GM20000 (cell line): ENCODE measurements around the gene BSPRY.

Experiments
- DNase-seq: peaks from one replicate; pipeline ENCODE4 v3.0.0; 2012; ENCODE audit warnings: low spot score
- TF ChIP-seq, protein P1 (sequence below): IDR thresholded peaks from 2 replicates; pipeline ENCODE4 v1.5.1; 2012; ENCODE audit warnings: mild to moderate bottlenecking, control low read depth; ENCODE audit errors: extremely low read depth, missing control alignments

BSPRY gene

DNA sequence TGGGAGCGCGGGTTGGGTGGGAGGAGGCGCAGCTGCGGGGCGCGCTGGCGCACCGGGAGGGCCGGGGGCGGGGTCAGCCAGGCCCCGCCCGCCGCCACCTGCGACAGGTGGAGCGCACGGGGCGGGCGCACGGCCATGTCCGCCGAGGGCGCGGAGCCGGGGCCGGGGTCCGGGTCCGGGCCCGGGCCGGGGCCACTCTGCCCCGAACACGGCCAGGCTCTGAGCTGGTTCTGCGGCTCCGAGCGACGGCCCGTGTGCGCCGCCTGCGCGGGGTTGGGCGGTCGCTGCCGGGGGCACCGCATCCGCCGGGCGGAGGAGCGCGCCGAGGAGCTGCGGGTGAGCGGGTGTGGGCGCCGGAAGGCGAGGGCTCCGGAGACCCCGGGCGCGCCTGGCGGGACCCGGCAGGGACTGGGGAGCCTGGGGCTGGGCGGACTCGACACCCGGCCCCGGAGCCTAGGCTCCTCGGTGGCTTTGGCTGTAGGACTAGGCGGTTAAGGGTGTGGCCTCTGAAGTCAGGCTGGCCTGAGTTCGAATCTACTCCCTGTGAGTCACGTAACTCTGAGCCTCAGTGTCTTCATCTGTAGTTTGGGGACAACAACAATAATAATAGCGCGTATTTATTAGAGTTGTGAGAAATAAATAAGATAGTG, at the start of gene BSPRY:
Gene BSPRY, plus strand, starts transcription at position 97 of the 650 bp plus-strand sequence. Its CDS starts 39 bp downstream, at position 136.
- peak; percentile 75 for DNase-seq

GRCh38 chr9:113299800-113300292, 49.5 kb upstream of the BSPRY start:
- no peak for DNase-seq
- TF ChIP-seq, protein P1, sequence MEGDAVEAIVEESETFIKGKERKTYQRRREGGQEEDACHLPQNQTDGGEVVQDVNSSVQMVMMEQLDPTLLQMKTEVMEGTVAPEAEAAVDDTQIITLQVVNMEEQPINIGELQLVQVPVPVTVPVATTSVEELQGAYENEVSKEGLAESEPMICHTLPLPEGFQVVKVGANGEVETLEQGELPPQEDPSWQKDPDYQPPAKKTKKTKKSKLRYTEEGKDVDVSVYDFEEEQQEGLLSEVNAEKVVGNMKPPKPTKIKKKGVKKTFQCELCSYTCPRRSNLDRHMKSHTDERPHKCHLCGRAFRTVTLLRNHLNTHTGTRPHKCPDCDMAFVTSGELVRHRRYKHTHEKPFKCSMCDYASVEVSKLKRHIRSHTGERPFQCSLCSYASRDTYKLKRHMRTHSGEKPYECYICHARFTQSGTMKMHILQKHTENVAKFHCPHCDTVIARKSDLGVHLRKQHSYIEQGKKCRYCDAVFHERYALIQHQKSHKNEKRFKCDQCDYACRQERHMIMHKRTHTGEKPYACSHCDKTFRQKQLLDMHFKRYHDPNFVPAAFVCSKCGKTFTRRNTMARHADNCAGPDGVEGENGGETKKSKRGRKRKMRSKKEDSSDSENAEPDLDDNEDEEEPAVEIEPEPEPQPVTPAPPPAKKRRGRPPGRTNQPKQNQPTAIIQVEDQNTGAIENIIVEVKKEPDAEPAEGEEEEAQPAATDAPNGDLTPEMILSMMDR, result no peak

More for the DNA sequence above, at the start of gene BSPRY:
- TF ChIP-seq, protein P1, result no peak

GRCh38 chr9:113301548-113301947, 47.8 kb upstream of the BSPRY start:
- no peak for DNase-seq
- TF ChIP-seq, protein P1, result no peak

- DNase-seq, result no peak
- TF ChIP-seq, protein P1, result no peak
Observed at GRCh38 chr9:113302792-113303418, 46.4 kb upstream of the BSPRY start, which contains the start of gene RNF183. RNF183 (minus strand) TSS chr9:113303376; CDS start chr9:113298184, 5,192 bp downstream.

DNA sequence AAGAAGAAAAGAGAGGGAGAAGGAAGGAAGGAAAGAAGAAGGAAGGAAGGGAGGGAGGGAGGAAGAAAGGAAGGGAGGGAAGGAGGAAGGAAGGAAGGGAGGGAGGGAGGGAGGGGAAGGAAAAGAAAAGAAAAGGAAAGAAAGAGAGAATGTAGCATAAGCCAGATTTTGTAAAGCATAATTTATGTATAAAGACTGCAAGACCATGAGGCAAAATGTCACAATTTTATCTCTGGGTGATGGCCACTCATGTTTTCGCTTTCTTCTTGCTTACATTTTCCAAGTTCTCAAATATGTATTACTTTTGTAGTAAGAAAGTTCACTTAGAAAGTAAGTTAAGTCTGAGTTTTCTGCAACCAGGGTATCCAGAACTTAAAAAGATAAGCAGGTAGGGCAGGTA, 42.8 kb upstream of the BSPRY start:
- no peak for DNase-seq
- TF ChIP-seq, protein P1, result no peak

GRCh38 chr9:113307396-113307975, 41.9 kb upstream of the BSPRY start:
- TF ChIP-seq, protein P1, result no peak
- no peak for DNase-seq

DNA sequence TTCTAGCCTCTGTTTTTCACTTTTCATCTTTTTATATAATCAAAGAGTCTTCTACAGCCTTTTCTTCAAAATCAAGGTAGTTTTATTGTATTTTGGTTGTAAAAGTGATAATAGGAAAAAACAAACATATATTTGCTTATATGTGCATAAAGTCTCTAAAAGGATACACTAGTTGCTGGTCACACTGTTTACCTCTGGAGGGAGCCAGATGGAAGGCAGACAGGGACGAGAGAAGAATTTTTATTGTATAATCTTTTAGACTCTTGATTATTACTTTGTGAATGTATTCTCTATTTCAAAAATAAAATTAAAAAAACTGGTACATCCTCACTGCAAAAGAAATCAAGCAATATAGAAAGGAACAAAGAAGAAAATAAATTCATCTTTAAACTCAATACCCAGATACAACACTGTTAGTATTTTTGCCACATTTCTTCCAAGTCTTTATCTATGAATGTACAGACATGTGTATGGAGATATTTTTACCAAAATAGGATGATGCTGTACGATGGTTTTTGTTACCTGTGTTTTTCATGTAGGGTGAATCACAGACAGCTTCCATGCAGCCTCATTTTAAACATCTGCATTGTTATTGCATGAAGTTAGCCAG, 40.0 kb upstream of the BSPRY start:
- DNase-seq, result peak; percentile 62
- TF ChIP-seq, protein P1, result peak; percentile 59
